Measurements from ENCODE around the gene GTSE1.

- TF ChIP-seq, protein P1, sequence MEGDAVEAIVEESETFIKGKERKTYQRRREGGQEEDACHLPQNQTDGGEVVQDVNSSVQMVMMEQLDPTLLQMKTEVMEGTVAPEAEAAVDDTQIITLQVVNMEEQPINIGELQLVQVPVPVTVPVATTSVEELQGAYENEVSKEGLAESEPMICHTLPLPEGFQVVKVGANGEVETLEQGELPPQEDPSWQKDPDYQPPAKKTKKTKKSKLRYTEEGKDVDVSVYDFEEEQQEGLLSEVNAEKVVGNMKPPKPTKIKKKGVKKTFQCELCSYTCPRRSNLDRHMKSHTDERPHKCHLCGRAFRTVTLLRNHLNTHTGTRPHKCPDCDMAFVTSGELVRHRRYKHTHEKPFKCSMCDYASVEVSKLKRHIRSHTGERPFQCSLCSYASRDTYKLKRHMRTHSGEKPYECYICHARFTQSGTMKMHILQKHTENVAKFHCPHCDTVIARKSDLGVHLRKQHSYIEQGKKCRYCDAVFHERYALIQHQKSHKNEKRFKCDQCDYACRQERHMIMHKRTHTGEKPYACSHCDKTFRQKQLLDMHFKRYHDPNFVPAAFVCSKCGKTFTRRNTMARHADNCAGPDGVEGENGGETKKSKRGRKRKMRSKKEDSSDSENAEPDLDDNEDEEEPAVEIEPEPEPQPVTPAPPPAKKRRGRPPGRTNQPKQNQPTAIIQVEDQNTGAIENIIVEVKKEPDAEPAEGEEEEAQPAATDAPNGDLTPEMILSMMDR (conservative IDR thresholded peaks at IDR 0.05 in 1 of 2, IDR thresholded peaks at IDR 0.05 in 1 of 2; ENCODE audit: low read depth in 1 of 2, low read length in 2 of 2): no peak
- no peak for TF ChIP-seq EZH2 (IDR thresholded peaks at IDR 0.05; ENCODE audit: low read length, missing control alignments)
These were observed 22.6 kb downstream of the GTSE1 start for GRCh38 chr22:46319319-46319718.

Data from fibroblast of lung (primary cell).